Uterus (tissue), 2 donors: ENCODE data around the gene MBD5.

Experiments
- POLR2A ChIP-seq, 2 donors: fragments of 450-650 bp; IDR thresholded peaks; one replicate each; pipeline ENCODE4 v1.6.1; 2016; ENCODE audit warnings: antibody characterized with exemption in 2 of 2, mild to moderate bottlenecking in 1 of 2, moderate library complexity in 1 of 2
- TF ChIP-seq, protein P1 (sequence below), 4 experiments: fragments of 200-600 bp in 2 of 4; fragments of 450-650 bp in 2 of 4; sonication (generic) in 2 of 4; IDR thresholded peaks; one replicate each; pipeline ENCODE4 v1.5.1; 2016 to 2019; ENCODE audit warnings: antibody characterized with exemption in 4 of 4, mild to moderate bottlenecking in 2 of 4, moderate library complexity in 1 of 4

GRCh38 chr2:148416248-148416647, 395.4 kb downstream of the MBD5 start:
- no peak for TF ChIP-seq POLR2A (IDR thresholded peaks at IDR 0.05)
- TF ChIP-seq, protein P1, sequence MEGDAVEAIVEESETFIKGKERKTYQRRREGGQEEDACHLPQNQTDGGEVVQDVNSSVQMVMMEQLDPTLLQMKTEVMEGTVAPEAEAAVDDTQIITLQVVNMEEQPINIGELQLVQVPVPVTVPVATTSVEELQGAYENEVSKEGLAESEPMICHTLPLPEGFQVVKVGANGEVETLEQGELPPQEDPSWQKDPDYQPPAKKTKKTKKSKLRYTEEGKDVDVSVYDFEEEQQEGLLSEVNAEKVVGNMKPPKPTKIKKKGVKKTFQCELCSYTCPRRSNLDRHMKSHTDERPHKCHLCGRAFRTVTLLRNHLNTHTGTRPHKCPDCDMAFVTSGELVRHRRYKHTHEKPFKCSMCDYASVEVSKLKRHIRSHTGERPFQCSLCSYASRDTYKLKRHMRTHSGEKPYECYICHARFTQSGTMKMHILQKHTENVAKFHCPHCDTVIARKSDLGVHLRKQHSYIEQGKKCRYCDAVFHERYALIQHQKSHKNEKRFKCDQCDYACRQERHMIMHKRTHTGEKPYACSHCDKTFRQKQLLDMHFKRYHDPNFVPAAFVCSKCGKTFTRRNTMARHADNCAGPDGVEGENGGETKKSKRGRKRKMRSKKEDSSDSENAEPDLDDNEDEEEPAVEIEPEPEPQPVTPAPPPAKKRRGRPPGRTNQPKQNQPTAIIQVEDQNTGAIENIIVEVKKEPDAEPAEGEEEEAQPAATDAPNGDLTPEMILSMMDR (IDR thresholded peaks at IDR 0.05), result no peak
